ENCODE measurements around the gene AIG1.

Gene AIG1

DNA sequence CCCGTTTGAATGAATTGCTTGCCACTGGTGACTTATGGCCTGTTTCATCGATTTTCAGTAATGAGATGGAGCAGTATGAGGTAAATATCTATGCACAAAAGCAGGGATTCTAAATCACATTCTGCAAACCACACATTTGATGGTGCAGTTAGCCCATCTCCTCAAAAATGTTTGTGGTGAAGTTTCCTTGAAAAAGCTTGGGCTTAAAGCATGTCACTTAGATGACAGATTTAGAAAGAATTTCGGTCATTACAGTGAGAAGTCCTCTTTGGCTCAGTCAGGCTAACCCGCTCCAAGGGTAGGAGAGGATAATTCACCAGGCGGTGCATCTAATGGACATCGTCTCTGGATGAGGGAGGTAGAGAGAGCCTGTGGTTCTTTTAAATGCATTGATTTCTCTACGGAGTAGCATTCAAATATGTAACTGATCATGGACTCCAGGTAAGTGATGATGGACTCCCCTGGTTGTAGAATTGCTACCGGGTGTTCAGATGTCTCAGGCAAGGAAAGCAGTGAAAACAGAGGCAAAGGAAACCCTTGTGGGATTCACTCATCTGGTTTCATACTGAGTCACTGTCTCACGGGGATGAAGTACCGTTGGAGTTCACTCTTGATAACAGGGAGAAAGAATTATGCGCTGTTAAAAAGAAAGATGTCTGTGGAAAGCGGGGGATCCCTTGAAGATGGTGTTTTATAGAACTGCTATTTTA is 65.3 kb downstream of the AIG1 start:
- peaks cover 36% of the 10 kb centered on the region for H3K9me3 Mint-ChIP-seq
- H3K4me3 Mint-ChIP-seq = no peak overlapping the region
- no peaks in the 10 kb centered on the region for H3K4me1 Mint-ChIP-seq
- no peak for DNase-seq
- peaks cover 47% of the 10 kb centered on the region for H3K36me3 Mint-ChIP-seq (ENCODE audit: low read depth)
- no peak overlapping the region for H3K27ac Mint-ChIP-seq
- H3K27me3 Mint-ChIP-seq (ENCODE audit: low read depth, poor library complexity) = no peaks in the 10 kb centered on the region
- TF ChIP-seq, protein P1, sequence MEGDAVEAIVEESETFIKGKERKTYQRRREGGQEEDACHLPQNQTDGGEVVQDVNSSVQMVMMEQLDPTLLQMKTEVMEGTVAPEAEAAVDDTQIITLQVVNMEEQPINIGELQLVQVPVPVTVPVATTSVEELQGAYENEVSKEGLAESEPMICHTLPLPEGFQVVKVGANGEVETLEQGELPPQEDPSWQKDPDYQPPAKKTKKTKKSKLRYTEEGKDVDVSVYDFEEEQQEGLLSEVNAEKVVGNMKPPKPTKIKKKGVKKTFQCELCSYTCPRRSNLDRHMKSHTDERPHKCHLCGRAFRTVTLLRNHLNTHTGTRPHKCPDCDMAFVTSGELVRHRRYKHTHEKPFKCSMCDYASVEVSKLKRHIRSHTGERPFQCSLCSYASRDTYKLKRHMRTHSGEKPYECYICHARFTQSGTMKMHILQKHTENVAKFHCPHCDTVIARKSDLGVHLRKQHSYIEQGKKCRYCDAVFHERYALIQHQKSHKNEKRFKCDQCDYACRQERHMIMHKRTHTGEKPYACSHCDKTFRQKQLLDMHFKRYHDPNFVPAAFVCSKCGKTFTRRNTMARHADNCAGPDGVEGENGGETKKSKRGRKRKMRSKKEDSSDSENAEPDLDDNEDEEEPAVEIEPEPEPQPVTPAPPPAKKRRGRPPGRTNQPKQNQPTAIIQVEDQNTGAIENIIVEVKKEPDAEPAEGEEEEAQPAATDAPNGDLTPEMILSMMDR (IDR thresholded peaks at IDR 0.05) = no peak

GRCh38 chr6:143126574-143126941 is 65.9 kb downstream of the AIG1 start:
- no peaks in the 10 kb centered on the region for H3K4me1 Mint-ChIP-seq
- H3K27ac Mint-ChIP-seq = no peak overlapping the region
- peaks cover 47% of the 10 kb centered on the region for H3K36me3 Mint-ChIP-seq (ENCODE audit: low read depth)
- H3K27me3 Mint-ChIP-seq (ENCODE audit: low read depth, poor library complexity) = no peaks in the 10 kb centered on the region
- no peak overlapping the region for H3K4me3 Mint-ChIP-seq
- TF ChIP-seq, protein P1 (IDR thresholded peaks at IDR 0.05) = no peak
- peaks cover 37% of the 10 kb centered on the region for H3K9me3 Mint-ChIP-seq
- DNase-seq = no peak

DNA sequence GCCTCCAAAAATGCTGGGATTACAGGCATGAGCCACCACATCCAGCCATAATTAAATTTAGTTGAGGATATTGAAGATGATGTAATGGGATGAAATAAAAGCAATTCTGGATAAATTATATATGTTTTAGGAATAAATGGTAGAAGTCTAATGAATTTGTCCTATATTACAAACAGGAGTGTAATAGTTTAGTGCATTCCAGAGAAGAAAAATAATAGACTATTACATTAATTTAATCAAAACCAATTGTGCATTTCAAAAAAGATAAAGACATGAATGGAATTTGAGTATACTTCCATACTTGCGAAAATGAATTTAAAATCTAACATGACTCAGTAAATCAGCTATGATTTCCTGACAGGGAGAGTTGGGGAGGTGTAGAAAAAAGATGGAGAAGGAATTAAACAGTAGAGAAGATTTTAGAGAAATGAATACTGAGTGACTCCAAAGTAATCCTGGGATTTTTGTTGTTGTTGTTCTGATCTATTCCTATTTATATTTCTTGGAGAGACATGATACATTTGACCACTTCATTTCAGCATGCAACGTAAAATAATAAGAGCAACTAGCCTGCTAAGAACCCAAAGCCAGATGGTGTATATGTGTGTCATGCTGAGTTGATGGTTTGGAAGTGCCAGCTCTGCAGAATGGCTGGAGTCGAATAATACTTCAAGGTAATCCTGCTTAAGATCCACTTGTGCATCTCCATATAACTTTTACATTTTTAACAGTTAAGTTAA is 67.4 kb downstream of the AIG1 start:
- DNase-seq = no peak
- Mint-ChIP-seq H3K4me3 (no peak overlapping the region), H3K4me1 (no peaks in the 10 kb centered on the region), H3K9me3 (peaks cover 37% of the 10 kb centered on the region), H3K27ac (no peak overlapping the region), H3K36me3 (ENCODE audit: low read depth) (peaks cover 55% of the 10 kb centered on the region), H3K27me3 (ENCODE audit: low read depth, poor library complexity) (no peaks in the 10 kb centered on the region)
- TF ChIP-seq, protein P1 (IDR thresholded peaks at IDR 0.05) = no peak

GRCh38 chr6:143128681-143129015 is 68.0 kb downstream of the AIG1 start:
- no peaks in the 10 kb centered on the region for H3K27me3 Mint-ChIP-seq (ENCODE audit: low read depth, poor library complexity)
- DNase-seq = no peak
- TF ChIP-seq, protein P1 (IDR thresholded peaks at IDR 0.05) = no peak
- peaks cover 36% of the 10 kb centered on the region for H3K9me3 Mint-ChIP-seq
- H3K27ac Mint-ChIP-seq = no peak overlapping the region
- H3K4me3 Mint-ChIP-seq = no peak overlapping the region
- H3K36me3 Mint-ChIP-seq (ENCODE audit: low read depth) = peaks cover 55% of the 10 kb centered on the region
- H3K4me1 Mint-ChIP-seq = no peaks in the 10 kb centered on the region

DNA sequence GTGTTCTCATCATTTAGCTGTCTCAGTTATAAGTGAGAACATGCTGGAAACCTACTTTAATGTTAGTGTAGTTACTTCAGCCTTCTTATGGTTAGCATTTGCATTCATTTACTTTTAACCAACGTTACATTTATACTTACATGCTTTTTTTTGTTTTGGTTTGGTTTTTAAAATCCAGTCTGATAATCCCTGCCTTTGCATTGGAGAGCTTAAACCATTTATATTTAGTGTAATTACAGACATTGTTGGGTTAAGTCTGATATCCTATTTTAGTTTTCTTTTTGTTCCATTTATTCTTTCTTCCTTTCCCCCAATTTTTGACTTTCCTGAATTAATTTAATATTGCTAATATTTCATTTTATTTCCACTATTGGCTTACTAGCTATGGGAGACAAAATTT is 70.2 kb downstream of the AIG1 start:
- Mint-ChIP-seq H3K4me3 (no peak overlapping the region), H3K27me3 (ENCODE audit: low read depth, poor library complexity) (no peaks in the 10 kb centered on the region), H3K9me3 (peaks cover 36% of the 10 kb centered on the region), H3K27ac (no peak overlapping the region), H3K36me3 (ENCODE audit: low read depth) (peaks cover 50% of the 10 kb centered on the region), H3K4me1 (no peaks in the 10 kb centered on the region)
- TF ChIP-seq, protein P1 (IDR thresholded peaks at IDR 0.05) = no peak
- DNase-seq = no peak

- H3K36me3 Mint-ChIP-seq (ENCODE audit: low read depth) = peaks cover 54% of the 10 kb centered on the region
- DNase-seq = no peak
- no peaks in the 10 kb centered on the region for H3K4me1 Mint-ChIP-seq
- no peaks in the 10 kb centered on the region for H3K27me3 Mint-ChIP-seq (ENCODE audit: low read depth, poor library complexity)
- H3K27ac Mint-ChIP-seq = no peak overlapping the region
- peaks cover 23% of the 10 kb centered on the region for H3K9me3 Mint-ChIP-seq
- no peak overlapping the region for H3K4me3 Mint-ChIP-seq
- TF ChIP-seq, protein P1 (IDR thresholded peaks at IDR 0.05) = no peak
These were observed 74.6 kb downstream of the AIG1 start for GRCh38 chr6:143135325-143135724.

All from nephron progenitor cell (in vitro differentiated cells).